Renal pelvis (tissue), 4 donors: ENCODE results near the gene RNF212. TPM values are rescaled to one million over a fixed set of nuclear protein-coding genes. Genes with fewer than 3 reads are reported as not detected.
"Not testable (repeated sequence)": the region's sequence is repeated elsewhere in the genome, so short reads cannot be mapped to it uniquely, and the experiment has no call there.

Source experiments
- DNase-seq: peaks from one replicate; pipeline ENCODE4 v3.0.0-alpha.2; 2013
- polyA plus RNA-seq, 3 donors: library from polyadenylated mRNA; unstranded; fragments of 120-200 nt; gene quantifications; one replicate each; pipeline ENCODE4 v1.2.1, GENCODE V29; 2013; ENCODE audit not compliant: insufficient read length in 3 of 3

The RNF212 gene
- polyA plus RNA-seq, 3 donors, result 9.1 to 19.8 (median 18.7) TPM

- DNase-seq, result no peak
These were observed 64.4 kb downstream of the RNF212 start for GRCh38 chr4:1048773-1049590.

GRCh38 chr4:1047976-1048772, 65.2 kb downstream of the RNF212 start:
- no peak for DNase-seq

GRCh38 chr4:1047106-1047975, 66.0 kb downstream of the RNF212 start:
- no peak for DNase-seq

- DNase-seq, result not testable (repeated sequence)
These were observed 66.8 kb downstream of the RNF212 start for GRCh38 chr4:1046581-1047011.

- no peak for DNase-seq
These were observed 67.7 kb downstream of the RNF212 start for GRCh38 chr4:1045595-1046201.

GRCh38 chr4:1045193-1045594, 68.2 kb downstream of the RNF212 start:
- no peak for DNase-seq

GRCh38 chr4:1044469-1045192, 68.7 kb downstream of the RNF212 start:
- no peak for DNase-seq

GRCh38 chr4:1043651-1044468, 69.5 kb downstream of the RNF212 start:
- no peak for DNase-seq

GRCh38 chr4:1043162-1043561, 70.2 kb downstream of the RNF212 start:
- no peak for DNase-seq

- DNase-seq, result no peak
These were observed 70.9 kb downstream of the RNF212 start for GRCh38 chr4:1042352-1043055.

- no peak for DNase-seq
These were observed 71.4 kb downstream of the RNF212 start for GRCh38 chr4:1041936-1042330.

- no peak for DNase-seq
These were observed 72.0 kb downstream of the RNF212 start for GRCh38 chr4:1041147-1041935.

GRCh38 chr4:1040344-1041146, 72.8 kb downstream of the RNF212 start:
- DNase-seq, result no peak

GRCh38 chr4:1039493-1040343, 73.6 kb downstream of the RNF212 start:
- no peak for DNase-seq

- no peak for DNase-seq
These were observed 74.3 kb downstream of the RNF212 start for GRCh38 chr4:1038948-1039492.
